ENCODE measurements around the gene TANGO6.

TANGO6 gene

GRCh38 chr16:69107316-69107962 is 264.1 kb downstream of the TANGO6 start:
- no peak for DNase-seq (ENCODE audit: low read depth, low spot score)
- H3K4me3 ChIP-seq (ENCODE audit: low read length): no peak overlapping the region

- no peak for DNase-seq (ENCODE audit: low read depth, low spot score)
- no peak overlapping the region for H3K4me3 ChIP-seq (ENCODE audit: low read length)
These were observed 265.0 kb downstream of the TANGO6 start for GRCh38 chr16:69108064-69108904.

GRCh38 chr16:69108905-69109252 is 265.5 kb downstream of the TANGO6 start:
- no peak overlapping the region for H3K4me3 ChIP-seq (ENCODE audit: low read length)
- no peak for DNase-seq (ENCODE audit: low read depth, low spot score)

DNA sequence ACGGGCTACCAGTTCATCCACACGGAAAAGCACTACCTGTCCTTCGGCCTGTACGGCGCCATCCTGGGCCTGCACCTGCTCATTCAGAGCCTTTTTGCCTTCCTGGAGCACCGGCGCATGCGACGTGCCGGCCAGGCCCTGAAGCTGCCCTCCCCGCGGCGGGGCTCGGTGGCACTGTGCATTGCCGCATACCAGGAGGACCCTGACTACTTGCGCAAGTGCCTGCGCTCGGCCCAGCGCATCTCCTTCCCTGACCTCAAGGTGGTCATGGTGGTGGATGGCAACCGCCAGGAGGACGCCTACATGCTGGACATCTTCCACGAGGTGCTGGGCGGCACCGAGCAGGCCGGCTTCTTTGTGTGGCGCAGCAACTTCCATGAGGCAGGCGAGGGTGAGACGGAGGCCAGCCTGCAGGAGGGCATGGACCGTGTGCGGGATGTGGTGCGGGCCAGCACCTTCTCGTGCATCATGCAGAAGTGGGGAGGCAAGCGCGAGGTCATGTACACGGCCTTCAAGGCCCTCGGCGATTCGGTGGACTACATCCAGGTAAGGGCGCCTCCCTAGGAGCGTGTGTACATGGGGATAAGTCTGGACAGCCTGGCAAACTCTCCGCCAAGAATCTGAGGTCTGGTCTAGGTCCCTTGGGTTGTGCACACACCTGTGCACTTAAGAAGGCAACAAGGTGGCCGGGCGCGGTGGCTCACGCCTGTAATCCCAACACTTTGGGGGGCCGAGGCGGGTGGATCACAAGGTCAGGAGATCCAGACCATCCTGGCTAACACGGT is 266.3 kb downstream of the TANGO6 start:
- DNase-seq (ENCODE audit: low read depth, low spot score): no peak
- no peak overlapping the region for H3K4me3 ChIP-seq (ENCODE audit: low read length)

DNA sequence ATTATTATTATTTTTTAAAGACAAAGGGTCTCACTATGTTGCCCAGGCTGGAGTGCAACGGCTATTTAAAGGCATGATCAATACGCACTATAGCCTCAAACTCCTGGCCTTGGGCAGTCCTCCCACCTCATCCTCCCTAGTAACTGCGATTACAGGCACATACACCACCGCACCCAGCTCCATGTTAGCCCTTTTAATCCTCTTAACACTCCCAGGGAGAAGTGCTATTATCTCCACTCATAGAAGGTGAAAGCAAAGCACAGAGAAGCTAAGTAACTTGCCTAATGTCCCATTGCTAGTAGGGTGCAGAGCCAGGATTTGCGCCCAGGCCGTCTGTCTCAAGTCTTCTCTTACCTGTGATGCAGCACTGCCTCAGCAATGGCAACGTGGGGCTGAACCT is 267.1 kb downstream of the TANGO6 start:
- no peak for DNase-seq (ENCODE audit: low read depth, low spot score)

DNA sequence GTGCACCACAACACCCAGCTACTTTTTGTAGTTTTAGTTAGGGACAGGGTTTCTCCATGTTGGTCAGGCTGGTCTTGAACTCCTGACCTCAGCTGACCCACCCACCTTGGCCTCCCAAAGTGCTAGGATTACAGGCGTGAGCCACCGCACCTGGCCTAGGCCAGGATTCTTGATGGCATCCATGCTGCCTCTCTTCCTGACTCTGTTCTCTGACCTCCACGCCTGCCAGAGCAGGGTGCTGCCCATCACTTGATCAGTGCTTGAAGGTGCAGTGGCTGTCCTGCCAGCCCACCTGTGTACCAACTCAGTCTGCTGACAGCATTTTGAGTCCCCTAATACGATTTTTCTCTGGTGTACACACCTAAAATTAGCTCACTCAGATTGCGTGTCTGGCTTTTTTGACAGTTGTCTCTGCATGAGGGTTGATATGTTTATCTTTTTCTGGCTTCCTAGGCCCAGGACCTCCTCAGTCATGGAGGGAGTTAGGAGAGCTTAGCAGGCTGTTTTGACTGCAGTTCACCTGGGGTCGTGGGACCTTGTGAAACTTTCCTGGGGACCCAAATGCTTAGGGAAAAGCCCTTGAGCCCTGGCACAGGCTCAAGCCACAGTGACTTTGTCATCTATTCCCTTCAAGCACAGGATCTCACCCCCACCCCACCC is 268.0 kb downstream of the TANGO6 start:
- H3K4me3 ChIP-seq (ENCODE audit: low read length): no peak overlapping the region
- DNase-seq (ENCODE audit: low read depth, low spot score): no peak

More for the DNA sequence above, 267.1 kb downstream of the TANGO6 start:
- no peak overlapping the region for H3K4me3 ChIP-seq (ENCODE audit: low read length)

- no peak for DNase-seq (ENCODE audit: low read depth, low spot score)
- H3K4me3 ChIP-seq (ENCODE audit: low read length): no peak overlapping the region
These were observed 268.5 kb downstream of the TANGO6 start for GRCh38 chr16:69111876-69112230.

- DNase-seq (ENCODE audit: low read depth, low spot score): no peak
These were observed 269.2 kb downstream of the TANGO6 start for GRCh38 chr16:69112285-69113129.

DNA sequence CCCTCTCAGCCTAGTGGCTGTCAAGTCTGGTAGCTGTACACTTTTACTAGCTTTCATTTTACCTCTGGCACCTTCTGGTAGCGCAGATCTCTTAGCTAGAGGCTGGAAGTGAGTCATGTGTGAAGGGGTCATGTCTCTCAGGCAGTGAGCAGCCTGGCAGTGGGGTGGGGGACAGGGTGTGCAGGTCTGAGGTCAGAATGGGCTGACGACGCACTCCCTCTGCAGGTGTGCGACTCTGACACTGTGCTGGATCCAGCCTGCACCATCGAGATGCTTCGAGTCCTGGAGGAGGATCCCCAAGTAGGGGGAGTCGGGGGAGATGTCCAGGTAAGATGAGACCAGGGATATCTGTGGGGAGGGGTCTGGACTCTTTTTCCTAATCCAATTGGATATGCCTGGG is 269.9 kb downstream of the TANGO6 start:
- DNase-seq (ENCODE audit: low read depth, low spot score): no peak

More at GRCh38 chr16:69112285-69113129, 269.2 kb downstream of the TANGO6 start:
- H3K4me3 ChIP-seq (ENCODE audit: low read length): no peak overlapping the region

DNA sequence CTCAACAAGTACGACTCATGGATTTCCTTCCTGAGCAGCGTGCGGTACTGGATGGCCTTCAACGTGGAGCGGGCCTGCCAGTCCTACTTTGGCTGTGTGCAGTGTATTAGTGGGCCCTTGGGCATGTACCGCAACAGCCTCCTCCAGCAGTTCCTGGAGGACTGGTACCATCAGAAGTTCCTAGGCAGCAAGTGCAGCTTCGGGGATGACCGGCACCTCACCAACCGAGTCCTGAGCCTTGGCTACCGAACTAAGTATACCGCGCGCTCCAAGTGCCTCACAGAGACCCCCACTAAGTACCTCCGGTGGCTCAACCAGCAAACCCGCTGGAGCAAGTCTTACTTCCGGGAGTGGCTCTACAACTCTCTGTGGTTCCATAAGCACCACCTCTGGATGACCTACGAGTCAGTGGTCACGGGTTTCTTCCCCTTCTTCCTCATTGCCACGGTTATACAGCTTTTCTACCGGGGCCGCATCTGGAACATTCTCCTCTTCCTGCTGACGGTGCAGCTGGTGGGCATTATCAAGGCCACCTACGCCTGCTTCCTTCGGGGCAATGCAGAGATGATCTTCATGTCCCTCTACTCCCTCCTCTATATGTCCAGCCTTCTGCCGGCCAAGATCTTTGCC is 271.1 kb downstream of the TANGO6 start:
- no peak for DNase-seq (ENCODE audit: low read depth, low spot score)
- no peak overlapping the region for H3K4me3 ChIP-seq (ENCODE audit: low read length)

More for the DNA sequence above, 269.9 kb downstream of the TANGO6 start:
- H3K4me3 ChIP-seq (ENCODE audit: low read length): no peak overlapping the region

- H3K4me3 ChIP-seq (ENCODE audit: low read length): no peak overlapping the region
- DNase-seq (ENCODE audit: low read depth, low spot score): no peak
These were observed 271.6 kb downstream of the TANGO6 start for GRCh38 chr16:69114976-69115355.

DNA sequence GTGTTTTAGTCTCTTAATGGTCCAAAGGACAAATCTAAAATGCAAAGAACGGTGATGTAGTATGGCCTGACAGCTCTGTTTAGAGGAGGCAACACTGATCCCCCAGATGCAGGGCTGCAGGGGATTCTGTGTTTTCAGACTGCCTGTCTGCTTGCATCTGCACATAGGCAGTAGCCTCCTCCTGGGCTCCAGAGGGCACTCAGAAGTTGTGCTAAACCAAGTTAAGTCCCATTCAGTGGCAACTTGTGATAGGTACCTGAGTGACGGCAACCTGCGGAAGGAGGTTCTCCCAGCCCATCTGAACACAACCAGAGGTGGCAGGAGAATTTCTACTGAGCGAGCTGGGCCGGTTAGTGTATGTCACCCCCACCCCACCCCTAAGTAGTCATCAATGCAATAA is 272.0 kb downstream of the TANGO6 start:
- DNase-seq (ENCODE audit: low read depth, low spot score): no peak

DNA sequence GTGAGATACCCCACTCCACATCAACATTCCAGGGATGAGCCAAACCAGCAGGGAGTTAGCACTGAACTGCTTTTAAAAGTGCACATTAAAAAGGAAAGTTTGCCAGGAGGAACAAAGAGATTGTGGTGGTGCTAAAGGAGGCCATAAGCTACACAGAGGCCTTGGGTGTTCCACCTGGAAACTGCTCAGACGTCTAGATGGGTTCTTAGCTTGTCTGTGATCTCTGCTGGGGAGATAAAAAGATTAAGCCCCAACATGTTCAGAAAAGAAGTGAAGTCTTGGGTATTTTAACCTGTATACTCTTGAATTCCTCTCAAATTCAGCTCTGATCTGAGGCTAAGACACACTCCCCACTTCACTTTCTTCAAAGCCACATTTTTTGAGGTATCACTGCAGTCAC is 272.5 kb downstream of the TANGO6 start:
- H3K4me3 ChIP-seq (ENCODE audit: low read length): no peak overlapping the region
- DNase-seq (ENCODE audit: low read depth, low spot score): no peak

More for the DNA sequence above, 272.0 kb downstream of the TANGO6 start:
- H3K4me3 ChIP-seq (ENCODE audit: low read length): no peak overlapping the region

- no peak for DNase-seq (ENCODE audit: low read depth, low spot score)
- no peak overlapping the region for H3K4me3 ChIP-seq (ENCODE audit: low read length)
These were observed 273.0 kb downstream of the TANGO6 start for GRCh38 chr16:69116256-69116875.

DNA sequence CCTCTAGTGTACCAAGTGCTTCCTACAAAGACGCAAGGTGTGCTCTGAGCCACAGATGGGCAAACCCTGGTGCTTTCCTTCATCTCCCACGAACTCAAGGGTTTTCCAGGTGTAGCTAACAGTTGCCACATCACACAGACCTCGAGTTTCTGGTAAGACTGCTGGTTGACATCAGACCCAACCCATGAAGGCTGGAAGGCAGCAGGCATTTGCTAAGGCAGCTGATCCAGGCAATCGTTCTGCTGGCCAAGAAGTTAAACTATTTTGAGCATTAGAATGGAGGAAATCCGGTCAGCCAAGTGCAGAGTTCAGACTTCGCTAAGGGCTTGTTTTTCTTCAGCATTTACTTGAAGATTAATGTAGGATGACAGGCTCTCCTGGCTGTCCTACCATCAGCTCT is 273.6 kb downstream of the TANGO6 start:
- H3K4me3 ChIP-seq (ENCODE audit: low read length): no peak overlapping the region

DNA sequence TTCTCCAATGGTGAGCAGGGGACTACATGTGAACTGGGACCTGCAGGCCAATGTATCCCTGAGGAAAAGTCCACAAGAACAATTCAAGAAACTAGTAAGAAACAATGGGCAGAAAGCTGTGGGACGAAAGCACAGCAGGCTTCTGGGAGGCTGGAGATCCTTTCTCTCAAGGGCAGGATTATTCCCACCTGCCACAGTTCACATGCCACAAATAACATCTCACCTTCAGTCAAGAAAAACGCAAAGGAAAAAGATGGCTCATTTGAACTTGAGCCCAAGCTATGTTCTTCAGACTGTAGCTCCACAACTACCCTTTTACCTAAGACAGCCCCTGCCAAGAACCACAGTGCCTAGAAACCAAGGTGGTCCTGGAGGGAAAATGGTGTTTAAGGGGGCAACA is 275.1 kb downstream of the TANGO6 start:
- no peak overlapping the region for H3K4me3 ChIP-seq (ENCODE audit: low read length)
- DNase-seq (ENCODE audit: low read depth, low spot score): no peak

More for the DNA sequence above, 273.6 kb downstream of the TANGO6 start:
- peak; percentile 59 for DNase-seq (ENCODE audit: low read depth, low spot score)

DNA sequence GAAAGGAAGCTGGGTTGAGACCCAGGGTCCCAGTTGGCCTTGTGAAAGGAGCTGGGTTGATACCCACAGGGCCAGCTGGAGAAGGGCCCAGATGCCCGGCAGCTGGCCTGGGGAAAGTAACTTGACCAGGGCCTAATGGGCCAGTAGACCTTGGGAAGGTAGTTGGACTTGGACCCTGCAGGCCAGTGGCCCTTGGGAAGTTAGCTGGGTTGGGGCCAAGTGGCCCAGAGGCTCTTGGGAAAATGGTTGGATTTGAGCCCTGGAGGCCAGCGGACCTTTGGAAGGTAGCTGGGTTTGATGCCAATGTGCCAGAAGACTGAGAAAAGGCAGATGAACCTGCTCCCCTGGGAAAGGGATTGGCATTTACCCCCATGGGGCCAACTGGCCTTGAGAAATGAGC is 275.7 kb downstream of the TANGO6 start:
- no peak for DNase-seq (ENCODE audit: low read depth, low spot score)
- H3K4me3 ChIP-seq (ENCODE audit: low read length): no peak overlapping the region

DNA sequence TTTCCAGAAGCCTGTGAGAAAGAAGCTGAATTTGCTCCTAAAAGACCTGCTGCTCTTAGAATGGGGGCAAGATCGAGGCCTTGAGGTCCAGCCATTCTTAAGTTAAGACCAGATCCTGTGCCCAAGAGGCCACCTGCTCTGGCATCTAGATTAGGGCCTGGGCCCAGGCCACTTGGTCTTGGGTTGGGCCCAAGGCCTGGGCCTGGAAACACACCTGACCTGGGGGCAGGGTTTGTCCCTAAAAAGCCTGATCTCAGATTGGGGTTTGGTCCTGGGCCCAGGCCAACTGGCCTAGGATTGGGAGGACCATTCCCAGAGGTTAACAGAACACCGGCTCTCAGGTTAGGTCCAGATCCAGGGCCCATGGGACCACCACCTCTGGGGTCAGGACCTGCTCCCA is 276.2 kb downstream of the TANGO6 start:
- H3K4me3 ChIP-seq (ENCODE audit: low read length): no peak overlapping the region
- DNase-seq (ENCODE audit: low read depth, low spot score): no peak
